NB4 (cell line): Measurements from ENCODE around the gene DGLUCY.

Experiments used
- DNase-seq: peaks from one replicate; pipeline ENCODE4 v3.0.0; 2010; ENCODE audit warnings: low read depth
- H3K4me3 ChIP-seq: one replicate; pipeline ENCODE4 v1.5.1; 2011; ENCODE audit warnings: mild to moderate bottlenecking, low read depth, low read length, moderate library complexity
- CTCF ChIP-seq: IDR thresholded peaks from one replicate; pipeline ENCODE4 v1.5.1; 2012; ENCODE audit warnings: low read depth, low read length
- MAX ChIP-seq: IDR thresholded peaks from 2 replicates; pipeline ENCODE4 v1.6.1; 2011; ENCODE audit warnings: low read depth, low read length
- MYC ChIP-seq: IDR thresholded peaks from 2 replicates; pipeline ENCODE4 v1.6.1; 2011; ENCODE audit warnings: low read depth, low read length
- POLR2A ChIP-seq: IDR thresholded peaks from 2 replicates; pipeline ENCODE4 v1.6.1; 2011; ENCODE audit warnings: mild to moderate bottlenecking; ENCODE audit not compliant: insufficient read length; ENCODE audit errors: extremely low read depth

Gene DGLUCY

GRCh38 chr14:91163316-91163715, 49.4 kb downstream of the DGLUCY start:
- H3K4me3 ChIP-seq = no peak overlapping the region
- no peak for DNase-seq
- no peak for TF ChIP-seq MAX
- no peak for TF ChIP-seq CTCF

- TF ChIP-seq MAX (no peak), MYC (no peak)
- DNase-seq = no peak
- no peak overlapping the region for H3K4me3 ChIP-seq
Observed at GRCh38 chr14:91164676-91165075, 50.8 kb downstream of the DGLUCY start.

- DNase-seq = no peak
- no peak overlapping the region for H3K4me3 ChIP-seq
- TF ChIP-seq POLR2A (no peak), MAX (no peak)
Observed at GRCh38 chr14:91167380-91167770, 53.5 kb downstream of the DGLUCY start.

GRCh38 chr14:91169951-91170350, 56.1 kb downstream of the DGLUCY start:
- TF ChIP-seq MAX (no peak), CTCF (no peak), POLR2A (no peak), MYC (no peak)
- no peak for DNase-seq
- no peak overlapping the region for H3K4me3 ChIP-seq

GRCh38 chr14:91170504-91171121, 56.7 kb downstream of the DGLUCY start:
- no peak for DNase-seq
- H3K4me3 ChIP-seq = no peak overlapping the region
- TF ChIP-seq MAX (no peak), MYC (no peak)

GRCh38 chr14:91171291-91171690, 57.4 kb downstream of the DGLUCY start:
- no peak overlapping the region for H3K4me3 ChIP-seq
- no peak for DNase-seq
- no peak for TF ChIP-seq CTCF
- TF ChIP-seq MAX = no peak
- TF ChIP-seq MYC = no peak
- TF ChIP-seq POLR2A = no peak

- peak; percentile 76 for DNase-seq
- TF ChIP-seq POLR2A (no peak), CTCF (peak; percentile 80), MAX (peak; percentile 38; the same call in 1 of the 2 replicates), MYC (no peak)
- H3K4me3 ChIP-seq = no peak overlapping the region
Observed at GRCh38 chr14:91173221-91173670, 59.4 kb downstream of the DGLUCY start.
